ENCODE results near the gene IL5.

DNA sequence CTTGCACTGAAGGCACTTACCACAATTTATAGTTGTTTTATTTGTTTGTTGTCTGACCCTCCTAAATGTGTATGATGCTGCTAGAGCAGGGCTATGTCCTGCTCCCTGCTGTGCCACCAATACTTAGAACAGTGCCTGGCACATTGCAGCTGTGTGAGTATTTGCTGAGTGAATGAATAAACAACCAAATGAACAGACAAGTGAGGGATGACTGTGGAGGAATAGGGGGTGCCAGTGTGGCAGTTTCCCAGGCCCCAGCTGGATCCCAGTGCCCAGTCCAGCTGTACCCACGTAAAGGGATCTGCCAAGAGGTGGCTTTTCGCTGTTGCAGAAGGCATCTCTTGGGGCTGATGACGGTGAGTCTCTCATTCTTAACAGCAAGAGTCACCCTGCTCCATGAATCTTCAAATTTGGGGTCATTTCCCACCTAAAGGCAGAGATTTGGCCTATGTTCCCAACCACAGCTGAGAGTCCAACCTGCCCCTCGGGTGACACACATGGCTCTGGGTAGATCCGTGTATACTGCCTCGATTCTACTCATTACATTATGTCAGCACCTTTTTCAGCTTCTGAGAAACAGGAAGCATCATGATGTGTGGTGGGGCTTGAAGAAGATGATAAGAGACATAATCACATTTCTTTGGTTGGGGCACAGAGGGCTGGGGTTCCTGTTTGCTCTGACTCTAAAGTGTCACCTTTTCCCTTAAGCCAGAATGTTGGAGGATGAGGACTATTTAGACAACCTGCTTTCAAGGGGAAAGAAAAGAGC lies 14.3 kb downstream of the IL5 start:
- TF ChIP-seq, protein P1, sequence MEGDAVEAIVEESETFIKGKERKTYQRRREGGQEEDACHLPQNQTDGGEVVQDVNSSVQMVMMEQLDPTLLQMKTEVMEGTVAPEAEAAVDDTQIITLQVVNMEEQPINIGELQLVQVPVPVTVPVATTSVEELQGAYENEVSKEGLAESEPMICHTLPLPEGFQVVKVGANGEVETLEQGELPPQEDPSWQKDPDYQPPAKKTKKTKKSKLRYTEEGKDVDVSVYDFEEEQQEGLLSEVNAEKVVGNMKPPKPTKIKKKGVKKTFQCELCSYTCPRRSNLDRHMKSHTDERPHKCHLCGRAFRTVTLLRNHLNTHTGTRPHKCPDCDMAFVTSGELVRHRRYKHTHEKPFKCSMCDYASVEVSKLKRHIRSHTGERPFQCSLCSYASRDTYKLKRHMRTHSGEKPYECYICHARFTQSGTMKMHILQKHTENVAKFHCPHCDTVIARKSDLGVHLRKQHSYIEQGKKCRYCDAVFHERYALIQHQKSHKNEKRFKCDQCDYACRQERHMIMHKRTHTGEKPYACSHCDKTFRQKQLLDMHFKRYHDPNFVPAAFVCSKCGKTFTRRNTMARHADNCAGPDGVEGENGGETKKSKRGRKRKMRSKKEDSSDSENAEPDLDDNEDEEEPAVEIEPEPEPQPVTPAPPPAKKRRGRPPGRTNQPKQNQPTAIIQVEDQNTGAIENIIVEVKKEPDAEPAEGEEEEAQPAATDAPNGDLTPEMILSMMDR (optimal IDR thresholded peaks at IDR 0.05 in 1 of 3, IDR thresholded peaks at IDR 0.05 in 1 of 3, conservative IDR thresholded peaks at IDR 0.05 in 1 of 3; ENCODE audit: extremely low read depth in 1 of 3, insufficient read depth in 2 of 3, low read length in 3 of 3), result no peak
- TF ChIP-seq EZH2 (IDR thresholded peaks at IDR 0.05; ENCODE audit: low read length), result no peak
